ENCODE data around the gene PLA2G12A. TPM values are rescaled to one million over a fixed set of nuclear protein-coding genes. Genes with fewer than 3 reads are reported as not detected.

Gene PLA2G12A
- total and polyA plus RNA-seq, 10 of the 15 experiments (the other 5 are each of a cell fraction or from before 2014, with no cell fraction given): 3.7 to 36.8 (median 15.5) TPM

- Histone ChIP-seq H2AFZ (ENCODE audit: control insufficient read depth, low read depth, low read length) (no peak overlapping the region), H3K9ac (ENCODE audit: control insufficient read depth, insufficient read depth, low read length) (no peak overlapping the region), H3K79me2 (ENCODE audit: control insufficient read depth, insufficient read depth, low read length) (no peaks in the 10 kb centered on the region), H3K4me3 (no peak overlapping the region), H3K27ac (ENCODE audit: control insufficient read depth, insufficient read depth) (no peak overlapping the region), H3K27me3 (replicated peaks in 1 of 2; ENCODE audit: control insufficient read depth in 2 of 2, insufficient read depth in 2 of 2, low read length in 1 of 2) (no peaks in the 10 kb centered on the region), H3K9me3 (replicated peaks; ENCODE audit: control insufficient read depth, insufficient read depth, low read length) (no peaks in the 10 kb centered on the region), H3K4me2 (ENCODE audit: control insufficient read depth, insufficient read depth) (no peak overlapping the region), H3K36me3 (ENCODE audit: control insufficient read depth in 2 of 2, insufficient read depth in 2 of 2, low read length in 1 of 2) (no peaks in the 10 kb centered on the region), H4K20me1 (ENCODE audit: control insufficient read depth, insufficient read depth) (no peaks in the 10 kb centered on the region), H3K4me1 (ENCODE audit: control insufficient read depth, insufficient read depth, low read length) (no peaks in the 10 kb centered on the region)
- WGBS (ENCODE audit: insufficient coverage, insufficient replicate concordance, low lambda C conversion rate, missing lambda C conversion rate): 34% methylated on average over 4 of the region's 4 CpGs
- TF ChIP-seq LARP7 (IDR thresholded peaks at IDR 0.05): no peak
- no peak for TF ChIP-seq NR2C1 (IDR thresholded peaks at IDR 0.05)
- no peak for TF ChIP-seq SP1 (IDR thresholded peaks at IDR 0.05; ENCODE audit: low read depth, low read length)
- no peak for TF ChIP-seq KLF5 (IDR thresholded peaks at IDR 0.05; ENCODE audit: partially characterized antibody)
- TF ChIP-seq DPF2 (IDR thresholded peaks at IDR 0.05): no peak
- TF ChIP-seq ZSCAN29 (IDR thresholded peaks at IDR 0.05): no peak
- TF ChIP-seq EED (IDR thresholded peaks at IDR 0.05; ENCODE audit: low read depth): no peak
- TF ChIP-seq CEBPB (IDR thresholded peaks at IDR 0.05; ENCODE audit: borderline replicate concordance in 1 of 2, low read depth in 2 of 2, low read length in 2 of 2): no peak
- no peak for TF ChIP-seq TBL1XR1 (IDR thresholded peaks at IDR 0.05; ENCODE audit: low read depth, low read length)
- TF ChIP-seq ZBTB4 (CRISPR knock-in tag; IDR thresholded peaks at IDR 0.05): no peak
- TF ChIP-seq IKZF2 (IDR thresholded peaks at IDR 0.05): no peak
- no peak for TF ChIP-seq POLR2AphosphoS2 (IDR thresholded peaks at IDR 0.05; ENCODE audit: low read depth, low read length)
- TF ChIP-seq POU2F2 (IDR thresholded peaks at IDR 0.05; ENCODE audit: borderline replicate concordance, low read depth, low read length): no peak
- ChIA-PET CTCF (no interaction called here), SMC1A (ENCODE audit: uncharacterized antibody, unreplicated experiment) (interaction anchor here (0.6 kb wide), 1 partner anchor 237 kb away, joined by 3 read pairs; no protein-coding TSS in a partner anchor), POLR2A (interaction anchor here (0.6 kb wide), 1 partner anchor 1377 kb away, joined by 6 read pairs; no protein-coding TSS in a partner anchor), RAD21 (ENCODE audit: unreplicated experiment) (no interaction called here)
- ATAC-seq: no peak
- no peak for DNase-seq (ENCODE audit: low read depth, low spot score)
- FAIRE-seq: no peak
- BruUV-seq (replicated peaks): no TSS peak
- in situ Hi-C loops (cut with MboI) (no loop called here), intact Hi-C loops (cut with micrococcal nuclease; ENCODE audit: unreplicated experiment) (no loop called here)
Observed at GRCh38 chr4:109750652-109751244, 20.9 kb upstream of the PLA2G12A start.
